NCI-H1417 treated with DMSO at 0.1 percent for 48 hours (cell line): ENCODE data around the gene ALPG.
"Not testable (repeated sequence)": the region's sequence is repeated elsewhere in the genome, so short reads cannot be mapped to it uniquely, and the experiment has no call there.

Source experiments
- DNase-seq: peaks from one replicate; lab custom pipeline; 2025; lab: John Stamatoyannopoulos, UW

The ALPG gene

GRCh38 chr2:232406556-232407310, at the start of gene ALPG:
Gene ALPG (plus strand): TSS chr2:232406844. CDS start chr2:232406895, 51 bp downstream.
- DNase-seq: no peak

GRCh38 chr2:232361646-232362045, 45.0 kb upstream of the ALPG start:
- no peak for DNase-seq

DNA sequence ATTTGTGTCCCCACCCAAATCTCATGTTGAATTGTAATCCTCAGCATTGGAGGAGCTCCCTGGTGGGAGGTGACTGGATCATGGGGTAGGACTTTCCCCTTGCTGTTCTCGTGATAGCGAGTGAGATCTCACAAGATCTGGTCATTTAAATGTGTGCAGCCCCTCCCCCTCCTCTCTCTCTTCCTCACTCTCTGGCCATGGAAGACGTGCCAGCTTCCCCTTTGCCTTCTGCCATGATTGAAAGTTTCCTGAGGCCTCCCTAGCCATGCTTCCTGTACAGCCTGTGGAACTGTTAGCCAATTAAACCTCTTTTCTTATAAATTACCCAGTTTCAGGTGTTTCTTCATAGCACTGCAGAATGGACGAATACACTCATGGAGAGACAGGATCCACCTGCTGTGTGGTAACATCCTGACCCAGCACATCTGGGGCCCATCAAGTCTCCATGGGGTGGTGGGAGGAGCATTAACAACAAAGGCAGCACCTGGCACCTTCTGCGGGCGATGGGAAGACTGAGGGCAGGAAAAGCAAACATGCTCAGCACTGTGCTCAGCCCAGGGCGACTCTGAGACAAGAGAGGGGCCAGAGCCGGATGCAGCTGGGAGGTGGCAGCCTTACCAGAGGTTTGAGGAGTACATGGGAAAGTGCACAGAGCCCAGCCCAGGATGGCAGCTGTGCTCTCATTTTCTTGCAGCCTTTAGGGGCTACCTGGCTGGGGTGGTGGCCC, 44.3 kb upstream of the ALPG start:
- no peak for DNase-seq

GRCh38 chr2:232363064-232363783, 43.4 kb upstream of the ALPG start:
- DNase-seq: not testable (repeated sequence)

GRCh38 chr2:232363784-232364615, 42.6 kb upstream of the ALPG start:
- DNase-seq: no peak

DNA sequence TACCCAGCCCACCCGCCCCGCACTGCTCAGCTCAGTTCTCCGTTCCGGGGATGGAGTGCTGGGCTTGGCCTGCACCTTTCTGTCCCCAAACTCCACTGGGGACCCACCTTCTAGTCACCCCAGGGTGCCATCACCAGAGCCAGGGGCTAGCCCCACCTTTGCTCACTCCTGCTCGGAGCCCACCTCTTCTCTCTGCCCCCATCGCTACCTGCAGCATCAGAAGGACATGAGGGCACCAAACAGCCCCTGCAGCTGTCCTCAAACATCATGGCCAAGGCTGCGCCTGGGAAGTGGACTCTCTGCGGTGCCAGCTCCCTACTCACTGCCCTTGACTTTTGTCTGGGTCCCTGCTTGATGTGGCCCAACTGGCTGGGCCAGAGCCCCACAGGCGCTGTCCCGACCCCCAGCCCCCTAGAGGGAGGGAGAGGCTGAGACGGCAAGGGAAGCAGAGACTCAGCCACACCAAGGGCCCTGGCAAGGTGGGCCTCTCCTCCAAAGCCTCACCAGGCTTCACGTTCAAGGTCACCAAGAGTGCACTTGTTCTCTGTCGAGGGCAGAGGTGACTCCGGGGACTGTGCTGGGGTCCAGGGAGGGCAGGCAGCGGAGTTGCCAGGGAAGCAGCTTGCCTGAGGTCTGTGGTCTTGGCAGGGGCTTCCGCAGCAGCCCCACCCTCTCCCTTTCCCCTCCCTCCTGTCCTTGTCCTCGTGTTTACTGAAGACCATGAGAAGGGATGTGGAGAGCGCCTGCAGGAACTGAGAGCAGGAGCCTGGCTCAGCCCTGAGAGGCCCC, 41.6 kb upstream of the ALPG start:
- DNase-seq: not testable (repeated sequence)

GRCh38 chr2:232365621-232366321, 40.9 kb upstream of the ALPG start:
- no peak for DNase-seq

DNA sequence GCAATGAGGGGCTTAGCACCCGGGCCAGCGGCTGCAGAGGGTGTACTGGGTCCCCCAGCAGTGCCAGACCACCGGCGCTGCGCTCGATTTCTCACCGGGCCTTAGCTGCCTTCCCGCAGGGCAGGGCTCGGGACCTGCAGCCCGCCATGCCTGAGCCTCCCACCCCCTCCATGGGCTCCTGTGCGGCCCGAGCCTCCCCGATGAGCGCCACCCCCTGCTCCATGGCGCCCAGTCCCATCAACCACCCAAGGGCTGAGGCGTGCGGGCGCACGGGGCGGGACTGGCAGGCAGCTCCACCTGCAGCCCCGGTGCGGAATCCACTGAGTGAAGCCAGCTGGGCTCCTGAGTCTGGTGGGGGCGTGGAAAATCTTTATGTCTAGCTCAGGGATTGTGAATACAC, 40.2 kb upstream of the ALPG start:
- DNase-seq: not testable (repeated sequence)

GRCh38 chr2:232367016-232367415, 39.6 kb upstream of the ALPG start:
- no peak for DNase-seq

DNA sequence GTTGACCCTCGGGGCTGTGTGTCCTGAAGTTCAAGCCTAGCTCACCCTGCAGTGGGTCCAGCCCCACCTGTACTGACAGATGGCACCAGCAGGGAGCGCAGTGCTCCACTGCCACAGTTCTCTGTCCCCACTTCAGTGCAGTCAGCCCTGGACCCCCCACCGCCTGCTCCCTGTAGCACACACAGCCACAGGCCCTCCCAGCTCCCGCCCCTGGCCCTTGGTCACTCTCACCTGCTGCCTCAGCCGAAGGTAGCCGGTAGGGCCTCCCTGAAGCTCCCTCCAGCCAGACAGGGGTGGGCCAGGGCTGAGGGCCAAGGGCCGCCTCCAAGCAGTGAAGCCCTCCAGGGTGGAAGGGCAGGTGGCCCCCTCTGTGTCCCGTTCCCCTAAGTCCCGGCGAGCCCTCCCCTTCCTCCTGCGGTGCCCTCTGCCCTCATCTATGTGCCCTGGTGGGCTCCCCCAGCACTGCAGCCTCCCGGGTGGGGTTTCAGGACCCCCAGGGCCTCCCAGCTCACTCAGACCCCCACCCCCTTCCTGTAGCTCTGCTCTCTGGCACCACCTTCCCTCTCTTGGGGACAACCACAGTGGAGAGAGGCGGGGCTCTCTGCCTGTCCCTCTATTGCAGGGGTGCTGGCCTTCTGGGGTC, 38.9 kb upstream of the ALPG start:
- no peak for DNase-seq

DNA sequence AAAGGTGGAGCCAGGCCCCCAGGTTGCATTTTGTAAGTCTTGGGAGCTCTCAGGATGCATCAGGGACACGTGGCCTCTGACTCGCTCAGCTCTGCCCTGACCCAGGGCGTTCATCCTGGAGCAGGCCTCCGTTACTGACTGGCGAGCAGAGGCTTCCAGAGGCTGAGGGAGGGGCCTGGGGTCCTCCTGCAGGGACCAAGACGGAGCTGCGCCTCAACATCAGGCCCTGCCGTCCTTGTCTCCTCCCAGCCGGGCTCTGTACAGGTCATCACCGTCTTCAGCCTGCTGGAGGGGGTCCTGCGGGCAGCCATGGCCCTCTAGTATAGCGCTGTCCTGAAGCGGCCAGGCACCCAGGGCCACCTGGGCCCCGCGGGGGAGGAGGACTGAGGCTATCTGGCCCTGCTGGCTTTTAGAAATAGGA, 38.3 kb upstream of the ALPG start:
- no peak for DNase-seq

DNA sequence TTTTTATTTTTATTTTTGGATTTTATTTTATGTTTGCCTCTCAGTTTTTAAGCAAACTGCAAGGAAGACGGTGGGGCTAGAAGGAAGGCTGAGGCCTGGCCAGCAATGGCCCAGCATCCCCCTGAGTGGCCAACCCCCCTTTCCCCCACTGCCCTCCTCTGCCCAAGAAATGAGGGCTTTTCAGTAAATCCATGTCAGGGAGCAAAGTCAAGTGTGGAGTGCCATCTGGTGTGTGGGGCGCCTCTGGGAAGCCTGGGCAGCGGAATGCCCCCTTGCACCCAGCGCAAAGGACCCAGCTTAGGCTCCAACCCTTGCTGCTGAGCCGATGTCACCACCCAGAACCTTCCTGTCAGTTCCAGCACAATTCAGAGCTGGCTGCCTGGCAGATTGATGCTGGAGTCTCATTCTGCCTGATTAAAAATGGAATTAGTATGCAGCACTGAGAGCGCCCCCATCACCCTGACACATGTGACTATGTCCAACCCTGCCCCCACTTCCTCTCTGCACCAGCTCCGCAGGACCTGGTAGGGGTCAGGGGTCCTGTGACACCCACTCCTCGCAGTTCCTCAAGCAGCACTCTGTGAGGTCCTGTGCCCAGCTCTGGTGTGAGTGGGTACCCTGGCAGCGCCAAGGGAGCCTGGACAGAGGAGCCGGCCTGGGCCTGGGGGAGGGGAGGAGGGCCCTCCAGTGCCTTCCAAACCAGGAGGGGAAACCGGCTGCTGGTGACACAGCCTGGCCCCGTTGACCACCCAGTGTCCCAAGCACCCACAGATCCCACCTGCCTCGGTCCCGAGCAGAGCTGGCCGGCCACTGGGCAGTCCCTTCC, 37.3 kb upstream of the ALPG start:
- no peak for DNase-seq

- not testable (repeated sequence) for DNase-seq
Observed at GRCh38 chr2:232370007-232370406, 36.6 kb upstream of the ALPG start.

- DNase-seq: no peak
Observed at GRCh38 chr2:232372231-232373208, 34.1 kb upstream of the ALPG start.

DNA sequence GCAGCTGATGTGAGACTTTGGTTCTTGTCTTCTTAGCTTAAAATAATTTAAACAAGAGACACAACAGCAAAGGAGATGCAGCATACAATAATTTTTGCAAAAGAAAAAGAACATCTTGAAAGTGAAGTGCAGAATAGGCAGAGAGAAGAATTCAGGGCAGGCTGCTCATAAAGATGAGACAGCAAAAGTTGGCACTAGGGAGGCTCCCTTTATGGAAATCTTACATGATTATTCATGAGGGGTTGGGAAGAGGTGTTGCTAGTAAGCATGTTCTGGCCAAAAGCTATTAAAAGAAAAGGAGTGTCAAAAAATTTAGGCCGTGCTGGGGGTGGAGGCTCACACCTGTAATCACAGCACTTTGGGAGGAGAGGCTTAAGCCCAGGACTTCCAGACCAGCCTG, 32.3 kb upstream of the ALPG start:
- no peak for DNase-seq

DNA sequence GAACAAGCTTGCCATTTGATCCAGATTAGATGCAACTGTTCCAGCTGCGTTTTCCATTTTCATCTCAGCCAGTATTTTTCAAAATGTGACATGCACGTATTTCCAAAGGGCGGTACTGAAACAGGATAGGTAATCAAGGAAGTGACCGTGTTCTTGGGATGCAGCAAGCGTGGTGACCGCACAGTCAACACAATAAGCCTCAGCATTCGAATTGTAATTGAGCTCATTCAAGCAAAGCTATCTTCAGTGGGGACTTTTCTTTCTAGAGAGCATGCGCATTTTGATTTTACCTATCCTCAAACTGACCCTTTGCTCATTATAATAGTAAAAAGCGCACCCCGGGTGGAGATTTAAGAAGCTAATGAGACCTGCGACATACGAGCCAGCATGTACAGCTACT, 31.5 kb upstream of the ALPG start:
- DNase-seq: no peak

GRCh38 chr2:232376260-232376659, 30.4 kb upstream of the ALPG start:
- no peak for DNase-seq

GRCh38 chr2:232376713-232377112, 29.9 kb upstream of the ALPG start:
- DNase-seq: no peak
